NCI-H2029 treated with DMSO at 0.1 percent for 48 hours (cell line): ENCODE results near the gene AP3M1.
"Not testable (repeated sequence)": the region's sequence is repeated elsewhere in the genome, so short reads cannot be mapped to it uniquely, and the experiment has no call there.

Experiments used
- DNase-seq: peaks from one replicate; lab custom pipeline; 2025; lab: John Stamatoyannopoulos, UW

The AP3M1 gene

GRCh38 chr10:74163319-74164068 is 12.9 kb upstream of the AP3M1 start:
- DNase-seq, result no peak

DNA sequence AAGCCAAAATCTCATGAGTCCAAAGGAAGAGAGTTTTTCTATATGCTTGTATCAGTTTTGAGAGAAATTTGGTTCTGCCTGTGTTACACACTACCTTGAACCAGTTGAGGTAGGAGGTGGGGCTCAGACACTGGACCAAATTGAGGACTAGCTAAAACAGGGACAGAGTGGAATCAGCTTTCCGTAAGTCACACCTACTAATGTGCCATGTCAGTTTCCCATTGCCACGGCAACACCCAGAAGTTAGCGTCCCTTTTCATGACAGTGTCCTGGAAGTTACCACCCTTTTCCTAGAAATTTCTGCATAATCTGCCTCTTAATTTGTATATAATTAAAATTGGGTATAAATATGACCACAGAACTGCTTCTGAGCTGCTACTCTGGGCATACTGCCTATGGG is 9.4 kb upstream of the AP3M1 start:
- no peak for DNase-seq

DNA sequence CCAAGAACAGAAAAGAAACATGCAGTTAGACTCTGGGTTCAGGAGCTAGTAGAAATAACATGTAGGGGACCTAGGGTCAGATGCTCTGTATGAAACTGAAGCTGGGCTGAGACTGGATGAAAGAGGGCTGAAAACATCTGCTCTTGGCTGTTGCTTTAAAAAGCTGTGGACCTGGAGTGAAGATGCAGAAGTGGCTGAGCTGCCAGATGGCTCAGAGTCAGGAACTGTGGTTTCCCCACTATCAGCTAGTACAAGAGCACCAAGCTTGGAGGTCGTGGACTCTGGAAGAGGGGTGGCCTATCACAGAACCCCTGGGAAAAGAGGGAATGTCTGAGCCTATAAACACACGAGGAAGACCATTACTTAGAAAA is 6.3 kb upstream of the AP3M1 start:
- no peak for DNase-seq

- DNase-seq, result no peak
Measured at GRCh38 chr10:74153676-74154075, 3.0 kb upstream of the AP3M1 start.

GRCh38 chr10:74153123-74153522 is 2.5 kb upstream of the AP3M1 start:
- DNase-seq, result no peak

DNA sequence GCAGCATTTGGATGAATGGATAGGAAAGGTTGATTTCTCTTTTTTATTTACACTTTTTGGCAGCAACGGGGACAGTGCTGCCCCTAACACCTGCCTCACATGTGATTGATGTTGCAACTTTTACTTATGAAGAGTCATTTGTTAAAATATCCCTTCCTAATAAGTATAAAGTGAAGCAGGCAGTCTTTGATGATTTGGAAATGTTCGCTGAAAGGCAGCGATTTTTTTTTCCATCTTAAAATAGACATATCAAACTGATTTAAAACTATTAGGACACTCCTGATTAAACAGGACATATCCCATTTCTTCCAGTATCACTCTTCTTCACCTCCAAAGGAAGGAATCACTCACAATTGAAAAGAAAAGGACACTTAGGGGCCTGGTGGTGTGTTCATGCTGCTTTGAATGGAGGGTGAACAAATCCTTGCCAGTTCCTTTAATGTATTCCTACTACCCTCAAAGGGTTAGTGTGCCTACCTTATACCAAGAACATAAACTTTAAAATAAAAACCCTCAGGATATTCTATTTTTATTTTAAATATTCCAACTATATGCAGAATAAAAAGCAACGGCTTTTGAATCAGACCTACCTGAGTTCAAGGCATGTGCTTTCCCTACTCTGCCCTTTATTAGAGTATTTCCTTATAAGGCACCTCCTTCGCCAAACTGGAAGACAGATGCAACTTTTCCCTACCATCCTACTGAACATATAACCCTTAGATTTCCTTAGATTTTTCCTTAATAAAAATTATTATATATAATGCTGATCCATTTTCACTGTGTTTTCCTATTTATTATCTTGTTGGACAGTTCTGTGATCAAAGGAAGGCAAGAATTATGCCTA is 1.5 kb upstream of the AP3M1 start:
- DNase-seq, result no peak

DNA sequence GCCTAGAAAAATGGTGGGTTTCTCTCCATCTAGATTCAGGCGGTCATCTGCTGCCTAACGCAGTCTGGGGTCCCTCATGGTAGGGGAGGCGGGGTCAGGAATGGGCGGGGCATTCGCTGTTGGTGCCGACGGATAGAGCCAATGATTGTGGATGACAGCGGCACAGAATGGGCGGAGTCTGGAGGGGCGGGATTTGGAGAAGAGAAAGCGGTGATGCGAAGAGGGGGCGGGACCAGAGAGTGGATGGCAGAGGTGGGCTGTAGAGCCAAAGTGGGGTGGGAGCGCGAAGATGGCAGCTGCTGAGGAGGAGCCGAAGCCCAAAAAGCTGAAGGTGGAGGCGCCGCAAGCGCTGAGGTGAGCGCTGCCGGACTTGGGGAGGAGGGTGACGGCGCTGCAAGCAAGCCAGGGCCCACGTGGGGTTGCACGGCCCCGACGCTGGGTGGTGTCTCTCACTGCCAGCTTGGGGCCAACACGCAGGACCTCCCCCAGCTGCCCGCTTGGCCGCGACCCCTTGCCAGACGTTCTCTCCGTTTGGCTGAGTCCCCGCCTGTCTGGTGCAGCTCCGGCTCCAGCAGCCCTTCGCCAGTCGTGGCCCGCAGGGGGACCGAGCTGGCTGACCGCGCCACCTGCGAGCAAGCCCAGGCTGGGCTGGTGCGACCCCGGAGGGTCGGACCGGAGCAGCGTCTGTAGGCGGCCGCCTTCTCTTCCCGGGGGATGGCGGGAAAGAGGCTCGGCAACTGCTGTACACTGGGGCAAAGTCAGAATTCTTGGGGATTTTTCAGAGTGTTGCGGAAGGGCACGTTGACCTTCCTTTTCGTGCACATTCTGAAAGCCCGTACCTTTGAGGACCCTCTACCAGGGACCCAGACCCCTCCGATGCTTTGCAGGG is 606 bp upstream of the AP3M1 start, which contains the start of gene ADK:
TSS of gene ADK (plus strand) at position 232 of the 889 bp plus-strand sequence. CDS start at position 290, 58 bp downstream.
- DNase-seq, result peak; percentile 76

GRCh38 chr10:74146980-74147379 is 3.6 kb downstream of the AP3M1 start:
- DNase-seq, result not testable (repeated sequence)

GRCh38 chr10:74145133-74145532 is 5.5 kb downstream of the AP3M1 start:
- no peak for DNase-seq

- no peak for DNase-seq
Measured at GRCh38 chr10:74140553-74140952, 10.1 kb downstream of the AP3M1 start.

DNA sequence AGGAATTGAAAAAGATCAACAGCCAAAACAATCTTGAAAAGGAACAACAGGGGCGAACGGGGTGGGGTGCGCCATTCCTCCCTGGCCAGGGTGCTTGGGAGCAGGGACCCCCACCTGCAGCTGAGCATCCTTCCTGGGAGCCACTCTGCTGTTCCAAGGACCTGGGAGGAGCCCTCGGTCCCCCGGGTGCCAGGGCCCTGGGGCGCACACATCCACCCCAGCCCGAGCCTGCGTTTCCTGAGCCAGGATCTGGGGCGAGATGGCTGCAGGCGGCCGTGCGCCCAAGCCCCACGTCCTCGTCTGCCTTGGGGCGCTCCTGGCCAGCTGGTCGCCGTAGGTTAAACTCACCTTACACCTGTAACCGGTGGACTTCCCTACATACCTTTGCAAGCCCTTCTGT is 10.6 kb downstream of the AP3M1 start:
- DNase-seq, result no peak

GRCh38 chr10:74138596-74138995 is 12.0 kb downstream of the AP3M1 start:
- not testable (repeated sequence) for DNase-seq

GRCh38 chr10:74137992-74138391 is 12.6 kb downstream of the AP3M1 start:
- DNase-seq, result no peak

- no peak for DNase-seq
Measured at GRCh38 chr10:74135452-74135851, 15.2 kb downstream of the AP3M1 start.

DNA sequence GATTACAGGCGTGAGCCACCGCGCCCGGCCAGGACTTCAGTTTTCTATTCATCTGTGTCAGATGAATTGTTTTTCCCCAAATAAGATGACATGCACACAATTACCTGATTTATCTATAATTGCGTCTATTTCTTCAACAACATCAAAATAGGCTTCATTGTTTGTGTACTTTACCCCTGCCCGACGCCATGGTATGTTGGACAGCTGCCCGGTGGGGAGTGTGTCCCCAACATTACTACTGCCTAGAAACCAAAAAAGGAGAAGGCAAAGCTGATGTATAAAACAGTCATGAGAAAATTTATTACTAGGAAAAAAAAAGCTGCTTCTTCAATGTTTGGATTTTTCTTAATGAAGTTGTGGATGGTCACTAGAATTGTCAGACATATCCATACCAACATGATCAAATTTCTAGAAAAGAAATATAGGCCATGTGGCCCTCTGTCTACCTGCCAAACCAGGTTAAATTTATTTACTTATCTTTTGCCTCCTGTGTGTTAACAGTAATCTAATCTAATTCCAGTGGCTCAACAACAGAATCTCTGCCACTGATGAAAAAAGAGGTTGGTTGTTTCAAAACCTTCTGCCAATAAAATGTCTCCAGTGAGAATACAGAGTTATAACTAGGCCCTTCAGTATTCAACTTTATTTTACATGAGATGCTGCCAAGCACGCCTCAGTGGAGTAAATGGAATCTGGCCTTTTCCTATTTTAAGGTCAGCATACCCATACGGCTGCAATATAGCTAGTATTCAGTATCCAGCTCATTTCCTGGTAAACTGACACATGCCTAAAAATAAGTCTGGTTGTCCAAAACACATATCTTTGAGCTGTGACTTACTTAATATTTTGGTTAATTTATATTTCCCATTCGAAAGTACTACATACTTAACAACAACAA is 16.5 kb downstream of the AP3M1 start:
- no peak for DNase-seq

DNA sequence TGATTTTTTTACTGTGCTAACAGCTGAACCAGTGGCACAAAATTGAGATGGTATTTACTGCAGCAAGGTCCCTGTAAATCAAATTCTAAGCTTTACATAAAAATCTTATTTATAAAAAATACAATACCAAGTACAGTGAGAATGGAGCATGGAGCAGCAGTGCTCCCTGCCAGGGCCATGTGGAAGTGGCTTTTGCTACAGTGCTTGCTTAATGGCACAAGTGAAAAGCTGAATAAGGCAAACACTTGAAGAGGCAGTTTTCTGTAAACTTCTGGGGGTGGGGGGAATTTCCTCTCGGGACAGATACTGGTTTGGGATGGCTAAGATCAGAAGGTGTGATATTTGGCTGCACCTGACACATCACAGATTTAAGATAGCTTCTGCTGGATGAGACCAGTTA is 27.5 kb downstream of the AP3M1 start:
- no peak for DNase-seq

GRCh38 chr10:74122060-74122459 is 28.6 kb downstream of the AP3M1 start:
- no peak for DNase-seq

DNA sequence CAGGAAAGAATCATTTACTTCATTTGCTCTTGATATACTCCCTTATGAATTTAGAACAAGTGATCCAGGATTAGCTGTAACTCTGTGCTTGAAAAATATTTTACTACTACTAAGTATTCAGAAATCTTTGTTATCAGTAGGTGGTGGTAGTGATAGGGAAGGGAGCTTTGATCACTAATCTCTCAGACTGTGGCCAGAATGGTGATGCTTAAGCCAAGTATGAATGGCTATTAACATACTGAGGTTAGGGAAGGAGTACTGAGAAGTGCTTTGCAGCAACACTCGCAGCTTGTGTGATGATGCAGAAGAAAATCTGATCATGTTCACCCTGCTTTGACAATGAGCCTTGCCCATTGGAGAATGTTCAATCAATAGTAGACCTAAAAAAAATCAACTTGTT is 29.3 kb downstream of the AP3M1 start:
- no peak for DNase-seq

DNA sequence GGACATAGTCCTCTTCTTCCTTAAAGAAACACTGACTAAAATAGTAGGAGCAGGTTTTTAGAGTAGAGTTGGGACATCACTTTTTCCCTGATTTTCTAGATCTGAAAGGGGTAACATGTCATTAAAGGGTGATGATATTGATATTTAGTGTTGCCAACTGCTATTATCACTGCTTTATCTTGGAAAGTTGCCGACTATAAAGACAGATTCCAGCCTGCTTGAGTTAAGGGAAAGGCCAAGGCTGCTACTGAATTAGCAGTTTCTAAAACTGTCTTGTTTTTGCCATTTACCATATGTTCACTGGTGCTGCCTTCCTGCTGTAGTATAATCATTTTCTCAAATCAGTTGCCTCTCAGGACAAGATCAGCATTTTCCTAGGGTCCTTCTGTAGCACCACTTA is 29.7 kb downstream of the AP3M1 start:
- DNase-seq, result no peak

- DNase-seq, result no peak
Measured at GRCh38 chr10:74118804-74119203, 31.8 kb downstream of the AP3M1 start.

- DNase-seq, result no peak
Measured at GRCh38 chr10:74117738-74118137, 32.9 kb downstream of the AP3M1 start.
